Stimulated activated CD4-positive, alpha-beta T cell treated with anti-CD3 and anti-CD28 coated beads, Interleukin-1b, Interleukin-23, amount 100 ng/mL, for 48 hours (primary cell): ENCODE measurements around the gene OMG.

Experiments
- DNase-seq: peaks from one replicate; pipeline ENCODE4 v3.0.0-alpha.2; 2020

Gene OMG

DNA sequence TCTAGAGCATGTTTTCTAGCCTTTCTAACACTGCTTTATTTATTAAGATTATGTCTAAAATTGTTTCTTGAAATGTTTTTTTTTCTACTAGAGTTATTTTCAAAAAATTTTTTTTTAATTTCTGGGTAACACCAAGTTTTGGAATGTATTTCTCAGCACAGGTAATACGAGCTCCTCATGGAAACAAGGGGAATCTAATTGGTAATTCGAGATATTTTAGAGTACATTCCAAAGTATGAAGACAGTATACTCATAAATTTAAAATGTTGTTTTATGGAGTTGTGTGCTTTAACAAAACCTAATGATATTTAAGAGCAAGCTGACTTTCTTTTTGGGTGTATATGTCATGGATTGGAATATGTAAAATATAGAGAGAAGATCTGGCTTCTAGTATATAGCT, 42.4 kb downstream of the OMG start:
- no peak for DNase-seq

DNA sequence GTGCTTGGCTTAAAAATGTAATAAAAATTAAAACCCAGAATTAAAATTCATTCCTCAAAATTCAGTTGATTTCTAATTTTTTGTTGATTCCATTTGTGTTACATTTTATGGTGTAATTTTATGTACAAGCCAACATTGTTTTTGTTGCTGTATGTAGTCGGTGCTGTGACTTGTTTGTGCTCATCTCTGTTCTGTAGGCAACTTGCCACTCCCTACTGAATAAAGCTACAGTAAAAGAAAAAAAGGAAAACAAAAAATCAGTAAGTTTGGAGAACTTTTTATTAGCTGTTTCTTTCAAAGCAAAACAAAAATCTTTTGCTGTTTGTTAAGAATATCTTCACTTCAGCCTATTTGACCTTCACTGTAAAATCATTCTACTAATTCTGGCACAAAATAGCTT, 44.3 kb downstream of the OMG start:
- DNase-seq: no peak

DNA sequence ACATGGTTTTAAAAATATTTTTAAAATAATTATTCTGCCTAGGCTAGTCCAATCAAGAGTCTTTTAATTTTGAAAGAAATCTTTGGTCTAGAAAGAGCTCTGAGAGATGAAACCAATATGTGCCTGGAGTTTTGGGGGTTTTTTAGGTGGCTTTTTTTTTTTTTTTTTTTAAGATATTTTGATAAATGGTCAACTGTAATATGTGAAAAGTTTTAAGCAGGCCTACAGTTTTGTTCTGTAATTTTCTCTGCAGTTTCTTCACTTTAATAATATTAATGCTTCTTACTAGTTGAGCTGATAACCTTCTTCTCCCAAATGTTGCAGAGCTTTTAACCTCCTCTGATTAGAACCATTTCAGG, 45.1 kb downstream of the OMG start:
- DNase-seq: no peak

- DNase-seq: no peak
These were observed 45.7 kb downstream of the OMG start for GRCh38 chr17:31251105-31251969.

DNA sequence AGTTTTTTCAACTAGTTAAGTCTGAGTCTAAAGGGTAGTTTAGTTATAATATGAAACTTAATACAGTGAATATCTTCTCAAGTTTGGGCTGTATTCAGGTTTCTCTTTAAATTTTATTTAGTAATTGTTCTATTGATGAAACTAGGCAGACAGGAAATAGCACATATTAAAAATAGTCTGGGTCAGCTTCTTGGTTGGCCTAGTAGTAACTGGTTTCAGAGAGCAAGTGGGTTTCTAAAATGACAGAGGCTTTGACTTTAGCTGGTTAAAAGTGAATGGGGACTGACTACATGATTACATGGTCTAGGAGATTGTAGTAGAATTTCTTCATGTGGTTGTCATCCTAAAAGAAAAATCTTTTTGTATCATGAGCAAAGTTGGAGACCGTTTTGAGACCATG, 46.8 kb downstream of the OMG start:
- no peak for DNase-seq

- DNase-seq: no peak
These were observed 47.3 kb downstream of the OMG start for GRCh38 chr17:31249835-31250141.

DNA sequence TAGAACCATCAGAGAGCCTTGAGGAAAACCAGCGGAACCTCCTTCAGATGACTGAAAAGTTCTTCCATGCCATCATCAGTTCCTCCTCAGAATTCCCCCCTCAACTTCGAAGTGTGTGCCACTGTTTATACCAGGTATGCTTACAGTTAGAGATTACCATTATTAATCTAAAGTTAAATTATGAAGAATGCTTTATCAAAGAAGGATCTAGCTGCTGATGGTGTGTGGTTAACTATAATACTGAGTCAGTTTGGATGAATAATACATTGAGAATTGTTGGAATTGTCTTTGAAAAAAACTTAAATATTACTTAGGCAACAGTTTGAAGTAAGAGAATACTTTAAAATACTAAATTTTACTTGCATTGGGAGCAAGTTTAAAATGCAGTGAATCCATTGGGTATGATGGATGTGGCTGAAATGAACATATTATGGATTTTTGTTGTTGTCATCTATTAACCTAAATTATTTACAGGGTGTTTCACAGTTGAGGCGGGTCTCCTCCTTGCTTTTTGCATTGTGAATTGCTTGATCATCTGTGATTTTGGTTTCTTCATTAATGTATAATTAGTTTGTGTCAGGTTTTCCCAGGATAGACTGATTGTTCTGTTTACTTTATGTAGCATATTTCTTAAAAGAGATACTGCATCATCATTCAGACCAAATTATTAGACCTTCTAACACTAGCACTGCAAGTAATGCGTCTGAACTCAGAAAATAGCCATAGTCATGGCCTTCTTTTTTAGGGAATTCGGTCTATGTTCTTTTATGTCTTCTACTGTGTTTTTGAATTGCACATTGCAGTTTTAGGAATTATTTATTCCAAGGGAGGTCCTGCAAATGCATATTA, 47.8 kb downstream of the OMG start:
- DNase-seq: no peak
